WTC11 (cell line): ENCODE results near the gene ALG1L2. TPM values are rescaled to one million over a fixed set of nuclear protein-coding genes. Genes with fewer than 3 reads are reported as not detected.
"Not testable (repeated sequence)": the region's sequence is repeated elsewhere in the genome, so short reads cannot be mapped to it uniquely, and the experiment has no call there.

ENCODE experiments used
- ATAC-seq: fragments of 200-7000 bp; cut with Tn5 transposase; 2 replicates; pipeline ENCODE4 v1.10.0; 2021; ENCODE audit warnings: mild to moderate bottlenecking, moderate library complexity
- CTCF ChIA-PET: fragments of 300-600 bp; sonication (Branson Sonifier 250); formaldehyde crosslinking; loops from one replicate; lab custom pipeline; 2021; ENCODE audit warnings: antibody characterized with exemption; lab: Charles Lee
- POLR2A ChIA-PET: fragments of 350-600 bp; sonication (Branson Sonifier 250); formaldehyde crosslinking; loops from one replicate; lab custom pipeline; 2021; ENCODE audit warnings: antibody characterized with exemption; lab: Charles Lee
- DNase-seq: peaks from one replicate; pipeline ENCODE4 v3.0.0; 2021; ENCODE audit warnings: low spot score
- H3K27ac Mint-ChIP-seq: 2 replicates; pipeline ENCODE4 v1.8.0; 2021; ENCODE audit warnings: mixed read lengths
- H3K27me3 Mint-ChIP-seq: 2 replicates; pipeline ENCODE4 v1.8.0; 2021; ENCODE audit warnings: low read depth, mild to moderate bottlenecking, moderate library complexity, mixed read lengths
- H3K36me3 Mint-ChIP-seq: 2 replicates; pipeline ENCODE4 v1.8.0; 2021; ENCODE audit warnings: mixed read lengths
- H3K4me1 Mint-ChIP-seq: 2 replicates; pipeline ENCODE4 v1.8.0; 2022; ENCODE audit warnings: mixed read lengths
- H3K4me3 Mint-ChIP-seq: 2 replicates; pipeline ENCODE4 v1.8.0; 2021; ENCODE audit warnings: mild to moderate bottlenecking, moderate library complexity, mixed read lengths
- H3K9me3 Mint-ChIP-seq: 2 replicates; pipeline ENCODE4 v1.8.0; 2021; ENCODE audit warnings: mixed read lengths
- ATF2 ChIP-seq: sonication (generic); formaldehyde crosslinking; IDR thresholded peaks from 2 replicates; pipeline ENCODE4 v1.8.1; 2022; ENCODE audit warnings: low read depth, missing genetic modification reagents, borderline replicate concordance
- E2F4 ChIP-seq: sonication (generic); formaldehyde crosslinking; IDR thresholded peaks from 2 replicates; pipeline ENCODE4 v1.8.1; 2022; ENCODE audit warnings: low read depth, mild to moderate bottlenecking, moderate library complexity, missing genetic modification reagents, borderline replicate concordance
- ERG ChIP-seq: fragments of 250-450 bp; sonication (Bioruptor Pico); IDR thresholded peaks from 2 replicates; pipeline ENCODE4 v1.8.0; 2021; ENCODE audit warnings: mild to moderate bottlenecking
- HMGA2 ChIP-seq: fragments of 250-450 bp; sonication (Bioruptor Pico); IDR thresholded peaks from 2 replicates; pipeline ENCODE4 v1.4.0; 2021; ENCODE audit warnings: mild to moderate bottlenecking, moderate library complexity
- MAX ChIP-seq: sonication (generic); formaldehyde crosslinking; IDR thresholded peaks from 2 replicates; pipeline ENCODE4 v1.8.0; 2022; ENCODE audit warnings: mild to moderate bottlenecking, missing genetic modification reagents
- ZNF232 ChIP-seq: sonication (generic); formaldehyde crosslinking; IDR thresholded peaks from 2 replicates; pipeline ENCODE4 v1.8.0; 2022; ENCODE audit warnings: mild to moderate bottlenecking, missing genetic modification reagents
- ZNF281 ChIP-seq: sonication (generic); formaldehyde crosslinking; IDR thresholded peaks from 2 replicates; pipeline ENCODE4 v1.8.0; 2023; ENCODE audit warnings: mild to moderate bottlenecking, missing genetic modification reagents
- total RNA-seq: library from RNA; stranded (reverse); gene quantifications from 3 replicates; pipeline ENCODE4 v1.2.3, GENCODE V29; 2021

Gene ALG1L2
- total RNA-seq, 1 experiment from 2014 or later, result 2.1 TPM

GRCh38 chr3:130081351-130081881 lies at the start of gene ALG1L2 (continued):
- TF ChIP-seq ZNF281 (CRISPR knock-in tag), result no peak

GRCh38 chr3:130037126-130037815 lies 44.4 kb upstream of the ALG1L2 start:
- H3K4me1 Mint-ChIP-seq, H3K9me3 Mint-ChIP-seq, H3K27me3 Mint-ChIP-seq, ATAC-seq, H3K36me3 Mint-ChIP-seq, POLR2A ChIA-PET, H3K27ac Mint-ChIP-seq, DNase-seq, CTCF ChIA-PET, H3K4me3 Mint-ChIP-seq: not testable (repeated sequence)

GRCh38 chr3:130042736-130043135 lies 38.9 kb upstream of the ALG1L2 start:
- H3K36me3 Mint-ChIP-seq, H3K27me3 Mint-ChIP-seq, H3K4me1 Mint-ChIP-seq, POLR2A ChIA-PET, DNase-seq, H3K4me3 Mint-ChIP-seq, ATAC-seq, H3K27ac Mint-ChIP-seq: not testable (repeated sequence)
- H3K9me3 Mint-ChIP-seq, result peaks cover 21% of the 10 kb centered on the region
- CTCF ChIA-PET, result interaction anchor here (1.4 kb wide), 1 partner anchor 46 kb away, joined by 4 read pairs; no protein-coding TSS in a partner anchor

GRCh38 chr3:130043658-130044057 lies 38.0 kb upstream of the ALG1L2 start:
- H3K36me3 Mint-ChIP-seq, H3K27me3 Mint-ChIP-seq, H3K4me1 Mint-ChIP-seq, ATAC-seq, H3K4me3 Mint-ChIP-seq, DNase-seq, POLR2A ChIA-PET, H3K27ac Mint-ChIP-seq: not testable (repeated sequence)
- H3K9me3 Mint-ChIP-seq, result peaks cover 21% of the 10 kb centered on the region
- CTCF ChIA-PET, result interaction anchor here (1.4 kb wide), 1 partner anchor 45 kb away, joined by 4 read pairs; no protein-coding TSS in a partner anchor

GRCh38 chr3:130044370-130044769 lies 37.3 kb upstream of the ALG1L2 start:
- Mint-ChIP-seq H3K4me1 (no peaks in the 10 kb centered on the region), H3K4me3 (no peak overlapping the region), H3K27ac (no peak overlapping the region), H3K9me3 (peaks cover 21% of the 10 kb centered on the region), H3K27me3 (peaks cover 4% of the 10 kb centered on the region), H3K36me3 (peaks cover 4% of the 10 kb centered on the region; the same call in 1 of the 2 replicates)
- DNase-seq, result no peak
- ChIA-PET CTCF (no interaction called here), POLR2A (no interaction called here)
- TF ChIP-seq ZNF232 (CRISPR knock-in tag) (no peak), E2F4 (CRISPR knock-in tag) (no peak), HMGA2 (CRISPR knock-in tag) (no peak), ERG (CRISPR knock-in tag) (no peak), ATF2 (no peak), MAX (CRISPR knock-in tag) (no peak)
- ATAC-seq, result no peak
